SU-DHL-6 (cell line): Measurements from ENCODE around the gene RAD51AP2.

Experiments used
- H2AFZ ChIP-seq: fragments of 200-600 bp; sonication (generic); 2 replicates; pipeline ENCODE4 v1.6.1; 2014; ENCODE audit warnings: low read depth, mild to moderate bottlenecking, moderate library complexity, mixed read lengths, antibody characterized with exemption, low read length; ENCODE audit not compliant: severe bottlenecking
- H3F3A ChIP-seq: fragments of 200-600 bp; shearing (Covaris generic); 2 replicates; pipeline ENCODE4 v1.6.0; 2016; ENCODE audit warnings: antibody characterized with exemption, mild to moderate bottlenecking; ENCODE audit not compliant: insufficient read depth
- H3K27ac ChIP-seq: fragments of 200-600 bp; sonication (generic); 2 replicates; pipeline ENCODE4 v1.5.1; 2016; ENCODE audit warnings: low read depth, mild to moderate bottlenecking, low read length, moderate library complexity, mixed read lengths
- H3K27me3 ChIP-seq: fragments of 200-600 bp; sonication (generic), shearing (Covaris generic); 2 replicates; pipeline ENCODE4 v1.6.0; 2014; ENCODE audit warnings: mild to moderate bottlenecking, low read length
- H3K36me3 ChIP-seq: fragments of 200-600 bp; sonication (generic); 2 replicates; pipeline ENCODE4 v1.6.1; 2014; ENCODE audit warnings: mild to moderate bottlenecking, low read length, mixed read lengths
- H3K4me2 ChIP-seq: fragments of 300-600, 200-600 bp; shearing (Covaris generic), sonication (generic); 2 replicates; pipeline ENCODE4 v1.6.0; 2014; ENCODE audit warnings: low read length, low read depth, mild to moderate bottlenecking; ENCODE audit not compliant: poor library complexity, severe bottlenecking
- H3K4me3 ChIP-seq: fragments of 200-600 bp; sonication (generic); 2 replicates; pipeline ENCODE4 v1.5.1; 2014; ENCODE audit warnings: antibody characterized with exemption, low read length, mild to moderate bottlenecking, mixed read lengths; ENCODE audit not compliant: insufficient read depth, poor library complexity, severe bottlenecking
- H3K79me2 ChIP-seq: fragments of 200-600 bp; sonication (generic); 2 replicates; pipeline ENCODE4 v1.6.1; 2014; ENCODE audit warnings: mild to moderate bottlenecking, low read length, moderate library complexity; ENCODE audit not compliant: insufficient read depth
- H3K9ac ChIP-seq: fragments of 200-600 bp; sonication (generic); 2 replicates; pipeline ENCODE4 v1.7.0; 2014; ENCODE audit warnings: mild to moderate bottlenecking, low read length
- H3K9me2 ChIP-seq: fragments of 200-600 bp; sonication (generic); replicated peaks from 2 replicates; pipeline ENCODE4 v1.6.1; 2014; ENCODE audit warnings: low read length; ENCODE audit not compliant: insufficient read depth
- H3K9me3 ChIP-seq: fragments of 200-600 bp; sonication (generic); 2 replicates; pipeline ENCODE4 v1.6.1; 2014; ENCODE audit warnings: low read length, mixed read lengths; ENCODE audit not compliant: insufficient read depth
- H4K20me1 ChIP-seq: fragments of 200-600 bp; sonication (generic); 2 replicates; pipeline ENCODE4 v1.6.1; 2014; ENCODE audit warnings: low read depth, mild to moderate bottlenecking, antibody characterized with exemption, low read length, moderate library complexity, mixed read lengths
- CTCF ChIP-seq: fragments of 200-600 bp; sonication (generic); IDR thresholded peaks from one replicate; pipeline ENCODE4 v1.5.1; 2017; ENCODE audit warnings: antibody characterized with exemption, mild to moderate bottlenecking, low read length, moderate library complexity; ENCODE audit not compliant: insufficient read depth, poor library complexity, severe bottlenecking
- EZH2phosphoT487 ChIP-seq: fragments of 200-600 bp; sonication (generic), shearing (Covaris generic); conservative IDR thresholded peaks from 2 replicates; pipeline ENCODE4 v1.6.1; 2018; ENCODE audit warnings: mild to moderate bottlenecking, antibody characterized with exemption, low read length, moderate library complexity, mixed read lengths

The RAD51AP2 gene

GRCh38 chr2:17536416-17536815 lies 18.2 kb upstream of the RAD51AP2 start:
- Histone ChIP-seq H3K9ac (no peak overlapping the region), H3K27ac (no peak overlapping the region), H3K4me3 (no peak overlapping the region), H3F3A (no peaks in the 10 kb centered on the region), H3K36me3 (no peaks in the 10 kb centered on the region), H3K27me3 (no peaks in the 10 kb centered on the region), H2AFZ (no peak overlapping the region), H3K9me3 (no peaks in the 10 kb centered on the region), H4K20me1 (no peaks in the 10 kb centered on the region), H3K9me2 (no peaks in the 10 kb centered on the region), H3K4me2 (no peak overlapping the region), H3K79me2 (no peaks in the 10 kb centered on the region)
- no peak for TF ChIP-seq EZH2phosphoT487
- TF ChIP-seq CTCF = no peak

GRCh38 chr2:17533546-17533945 lies 15.3 kb upstream of the RAD51AP2 start:
- Histone ChIP-seq H3K4me2 (no peak overlapping the region), H3K9me2 (no peaks in the 10 kb centered on the region), H3F3A (no peaks in the 10 kb centered on the region), H4K20me1 (no peaks in the 10 kb centered on the region), H3K4me3 (no peak overlapping the region), H3K9me3 (no peaks in the 10 kb centered on the region), H3K27ac (no peak overlapping the region), H3K9ac (no peak overlapping the region), H3K27me3 (no peaks in the 10 kb centered on the region), H3K36me3 (no peaks in the 10 kb centered on the region), H3K79me2 (no peaks in the 10 kb centered on the region), H2AFZ (no peak overlapping the region)
- TF ChIP-seq EZH2phosphoT487 = no peak
- TF ChIP-seq CTCF = no peak

GRCh38 chr2:17529771-17530170 lies 11.5 kb upstream of the RAD51AP2 start:
- no peak overlapping the region for H2AFZ ChIP-seq
- H3K4me3 ChIP-seq = no peak overlapping the region
- no peak for TF ChIP-seq EZH2phosphoT487
- no peaks in the 10 kb centered on the region for H3K36me3 ChIP-seq
- no peaks in the 10 kb centered on the region for H4K20me1 ChIP-seq
- no peak overlapping the region for H3K4me2 ChIP-seq
- H3K9ac ChIP-seq = no peak overlapping the region
- H3K27ac ChIP-seq = no peak overlapping the region
- H3K79me2 ChIP-seq = no peaks in the 10 kb centered on the region
- no peaks in the 10 kb centered on the region for H3K9me2 ChIP-seq
- no peaks in the 10 kb centered on the region for H3K27me3 ChIP-seq
- no peaks in the 10 kb centered on the region for H3F3A ChIP-seq
- no peaks in the 10 kb centered on the region for H3K9me3 ChIP-seq

GRCh38 chr2:17522303-17522702 lies 4.1 kb upstream of the RAD51AP2 start:
- Histone ChIP-seq H4K20me1 (no peaks in the 10 kb centered on the region), H3K4me3 (no peak overlapping the region), H3K27me3 (no peaks in the 10 kb centered on the region), H3K4me2 (no peak overlapping the region), H2AFZ (no peak overlapping the region), H3K9me3 (no peaks in the 10 kb centered on the region), H3K79me2 (no peaks in the 10 kb centered on the region), H3K36me3 (no peaks in the 10 kb centered on the region), H3K27ac (no peak overlapping the region), H3K9me2 (no peaks in the 10 kb centered on the region), H3F3A (no peaks in the 10 kb centered on the region), H3K9ac (no peak overlapping the region)
- TF ChIP-seq EZH2phosphoT487 (no peak), CTCF (no peak)
